Rectal smooth muscle tissue (tissue), 1 donor: ENCODE measurements around the gene FERMT3.
"Not testable (repeated sequence)": the region's sequence is repeated elsewhere in the genome, so short reads cannot be mapped to it uniquely, and the experiment has no call there.

ENCODE experiments used
- H3K27ac ChIP-seq: one replicate; pipeline ENCODE4 v1.7.0; 2013; ENCODE audit warnings: low read depth, low read length, inconsistent platforms
- H3K27me3 ChIP-seq: one replicate; pipeline ENCODE4 v1.7.0; 2013; ENCODE audit warnings: low read length; ENCODE audit not compliant: control insufficient read depth, insufficient read depth
- H3K36me3 ChIP-seq: one replicate; pipeline ENCODE4 v1.7.0; 2013; ENCODE audit warnings: low read length; ENCODE audit not compliant: control insufficient read depth, insufficient read depth
- H3K4me1 ChIP-seq: one replicate; pipeline ENCODE4 v1.7.0; 2013; ENCODE audit warnings: low read length; ENCODE audit not compliant: control insufficient read depth, insufficient read depth
- H3K4me3 ChIP-seq: one replicate; pipeline ENCODE4 v1.7.0; 2013; ENCODE audit warnings: low read length
- H3K9ac ChIP-seq: one replicate; pipeline ENCODE4 v1.7.0; 2013; ENCODE audit warnings: low read length

FERMT3 gene

GRCh38 chr11:64206457-64207255 lies at the start of gene FERMT3:
Gene FERMT3, plus strand, starts transcription at chr11:64206721. Its CDS starts 644 bp downstream, at chr11:64207365.
- peak within 1 kb of the TSS; percentile 72 for H3K4me3 ChIP-seq
- no peaks in the 10 kb centered on the region for H3K27me3 ChIP-seq
- H3K36me3 ChIP-seq = peaks cover 22% of the 10 kb centered on the region
- peak within 1 kb of the TSS; percentile 79 for H3K27ac ChIP-seq
- H3K4me1 ChIP-seq = peaks cover 3% of the 10 kb centered on the region
- H3K9ac ChIP-seq = peak within 1 kb of the TSS; percentile 57

DNA sequence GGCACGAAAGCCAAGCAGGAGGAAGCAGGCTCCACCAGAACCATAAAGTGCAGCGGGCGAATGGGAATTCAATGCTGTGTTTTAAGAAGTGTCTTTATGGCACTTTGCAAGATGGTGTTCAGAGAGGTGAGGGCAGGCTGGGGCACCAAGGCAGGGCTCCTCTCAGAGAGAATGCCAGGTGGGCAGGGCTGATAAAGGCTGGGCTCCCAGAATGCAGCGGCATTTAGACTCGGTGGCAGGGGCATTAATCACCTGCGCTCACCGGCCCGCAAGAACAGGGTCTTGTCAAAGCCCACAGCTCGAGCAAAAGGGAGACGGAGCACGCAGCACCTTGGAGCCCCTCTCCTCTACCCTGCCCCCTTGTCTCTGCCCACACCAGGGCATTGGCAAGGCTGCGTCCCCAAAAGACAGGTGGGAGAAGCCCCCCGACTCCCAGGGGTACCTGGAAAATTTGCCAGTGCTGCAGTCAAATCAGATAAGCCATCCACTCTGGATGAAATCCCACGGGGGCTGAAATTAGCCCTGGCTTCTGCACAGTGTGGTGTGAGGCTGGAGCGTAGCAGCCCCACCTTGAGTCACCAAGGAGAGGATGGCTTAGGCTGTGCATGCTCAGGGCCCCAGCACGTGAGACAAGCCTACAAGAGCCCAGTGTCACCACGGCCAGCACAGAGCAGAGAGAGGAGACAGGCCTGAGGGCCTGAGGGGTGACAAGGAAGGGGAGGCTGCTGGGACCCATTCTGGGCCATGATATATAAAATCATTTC lies 48.7 kb upstream of the FERMT3 start:
- no peaks in the 10 kb centered on the region for H3K36me3 ChIP-seq
- no peaks in the 10 kb centered on the region for H3K4me1 ChIP-seq
- H3K4me3 ChIP-seq = no peak overlapping the region
- no peak overlapping the region for H3K27ac ChIP-seq
- H3K9ac ChIP-seq = no peak overlapping the region
- H3K27me3 ChIP-seq = no peaks in the 10 kb centered on the region

- peaks cover 3% of the 10 kb centered on the region for H3K4me1 ChIP-seq
- no peaks in the 10 kb centered on the region for H3K36me3 ChIP-seq
- no peak overlapping the region for H3K27ac ChIP-seq
- H3K4me3 ChIP-seq = no peak overlapping the region
- H3K9ac ChIP-seq = no peak overlapping the region
- no peaks in the 10 kb centered on the region for H3K27me3 ChIP-seq
Observed at GRCh38 chr11:64161037-64161436, 45.5 kb upstream of the FERMT3 start.

DNA sequence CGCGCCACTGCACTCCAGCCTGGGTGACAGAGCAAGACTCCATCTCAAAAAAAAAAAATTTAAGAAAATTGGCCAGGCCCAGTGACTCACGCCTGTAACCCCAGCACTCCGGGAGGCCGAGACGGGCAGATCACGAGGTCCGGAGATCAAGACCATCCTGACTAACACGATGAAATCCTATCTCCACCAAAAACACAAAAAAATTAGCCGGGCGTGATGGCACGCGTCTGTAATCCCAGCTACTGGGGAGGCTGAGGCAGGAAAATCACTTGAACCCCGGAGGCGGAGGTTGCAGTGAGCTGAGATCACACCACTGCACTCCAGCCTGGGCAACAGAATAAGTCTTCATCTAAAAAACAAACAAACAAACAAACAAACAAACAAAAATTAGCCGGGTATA lies 43.8 kb upstream of the FERMT3 start:
- not testable (repeated sequence) for H3K27ac ChIP-seq, H3K36me3 ChIP-seq, H3K4me1 ChIP-seq, H3K27me3 ChIP-seq, H3K4me3 ChIP-seq, H3K9ac ChIP-seq

- Histone ChIP-seq H3K4me3 (no peak overlapping the region), H3K4me1 (peaks cover 3% of the 10 kb centered on the region), H3K36me3 (no peaks in the 10 kb centered on the region), H3K27ac (no peak overlapping the region), H3K27me3 (no peaks in the 10 kb centered on the region), H3K9ac (no peak overlapping the region)
Observed at GRCh38 chr11:64163951-64164350, 42.6 kb upstream of the FERMT3 start.

- Histone ChIP-seq H3K36me3 (no peaks in the 10 kb centered on the region), H3K4me1 (peaks cover 3% of the 10 kb centered on the region), H3K27ac (peak overlapping the region; percentile 45), H3K27me3 (no peaks in the 10 kb centered on the region), H3K4me3 (peak overlapping the region; percentile 80), H3K9ac (peak overlapping the region; percentile 30)
Observed at GRCh38 chr11:64164392-64165312, 41.9 kb upstream of the FERMT3 start.

- Histone ChIP-seq H3K4me1 (peaks cover 3% of the 10 kb centered on the region), H3K36me3 (no peaks in the 10 kb centered on the region), H3K9ac (peak overlapping the region; percentile 30), H3K27ac (peak overlapping the region; percentile 45), H3K27me3 (no peaks in the 10 kb centered on the region), H3K4me3 (peak overlapping the region; percentile 80)
Observed at GRCh38 chr11:64165481-64165841, 41.1 kb upstream of the FERMT3 start.

DNA sequence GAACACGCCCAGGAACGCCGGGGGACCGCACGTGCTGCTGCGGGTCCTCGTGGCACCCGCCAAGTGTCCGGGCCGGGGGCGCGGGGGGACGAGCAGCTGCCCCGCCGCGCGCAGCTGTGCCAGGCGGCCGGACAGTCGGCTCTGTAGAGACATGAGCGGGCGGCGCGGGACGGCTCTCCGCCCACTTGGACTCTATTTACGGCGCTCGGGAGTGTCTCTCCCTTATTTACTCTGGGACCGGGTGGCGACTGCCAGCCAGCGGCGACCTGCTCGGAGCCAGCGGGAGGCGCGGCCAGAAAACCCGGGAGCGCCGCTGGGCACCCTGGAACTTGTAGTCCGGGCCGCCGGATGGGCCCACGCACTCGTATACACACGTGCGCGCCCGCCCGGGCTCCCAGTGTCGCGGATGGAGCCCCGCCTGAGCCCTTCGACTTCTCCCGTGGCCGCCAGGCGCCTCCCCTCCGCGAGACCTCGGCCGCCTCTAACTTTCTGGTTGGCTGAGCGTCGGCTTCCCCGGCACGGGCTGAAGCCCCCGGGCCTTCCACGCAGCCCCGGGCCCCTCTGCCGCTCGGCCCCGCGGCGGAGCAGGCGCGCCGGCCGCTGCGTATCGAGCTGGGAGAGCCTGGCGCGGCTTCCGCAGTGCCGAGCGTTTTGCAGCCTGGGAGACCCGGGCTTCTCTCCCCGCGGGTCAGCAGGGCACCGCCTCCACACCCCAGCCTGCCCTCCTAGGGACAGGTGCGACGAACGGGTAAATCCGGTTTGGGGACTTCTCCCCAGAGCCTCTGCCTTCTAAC lies 40.5 kb upstream of the FERMT3 start, which contains the start of gene MACROD1:
Gene MACROD1, minus strand, starts transcription at position 272 of the 794 bp plus-strand sequence. Its CDS starts 119 bp downstream, at position 153.
- no peaks in the 10 kb centered on the region for H3K36me3 ChIP-seq

DNA sequence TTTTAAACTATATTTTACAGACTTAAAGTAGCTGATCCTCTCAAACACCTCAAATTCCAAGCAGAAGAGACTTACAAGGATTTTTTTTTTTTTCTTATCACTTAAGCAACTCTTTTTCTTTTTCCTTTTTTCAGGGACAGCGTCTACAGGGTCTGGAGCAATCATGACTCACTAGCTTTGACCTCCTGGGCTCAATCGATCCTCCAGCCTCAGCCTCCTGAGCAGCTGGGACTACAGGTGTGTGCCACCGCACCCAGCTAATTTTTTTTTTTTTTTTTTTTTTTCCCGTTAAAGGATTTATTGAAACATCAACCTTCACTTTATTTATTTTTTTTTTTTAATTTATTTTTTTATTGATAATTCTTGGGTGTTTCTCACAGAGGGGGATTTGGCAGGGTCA lies 36.1 kb upstream of the FERMT3 start:
- H3K4me1 ChIP-seq = no peaks in the 10 kb centered on the region
- no peak overlapping the region for H3K27ac ChIP-seq
- H3K9ac ChIP-seq = no peak overlapping the region
- H3K27me3 ChIP-seq = no peaks in the 10 kb centered on the region
- H3K4me3 ChIP-seq = no peak overlapping the region
- H3K36me3 ChIP-seq = no peaks in the 10 kb centered on the region

More for the DNA sequence above, 40.5 kb upstream of the FERMT3 start, which contains the start of gene MACROD1:
- Histone ChIP-seq H3K4me1 (peaks cover 3% of the 10 kb centered on the region), H3K9ac (peak within 1 kb of the TSS; percentile 30), H3K4me3 (peak within 1 kb of the TSS; percentile 80), H3K27ac (peak within 1 kb of the TSS; percentile 45), H3K27me3 (no peaks in the 10 kb centered on the region)

GRCh38 chr11:64173616-64174355 lies 32.7 kb upstream of the FERMT3 start:
- no peak overlapping the region for H3K9ac ChIP-seq
- no peaks in the 10 kb centered on the region for H3K27me3 ChIP-seq
- no peak overlapping the region for H3K27ac ChIP-seq
- H3K4me3 ChIP-seq = no peak overlapping the region
- H3K36me3 ChIP-seq = no peaks in the 10 kb centered on the region
- H3K4me1 ChIP-seq = no peaks in the 10 kb centered on the region

- Histone ChIP-seq H3K27ac (no peak overlapping the region), H3K4me3 (no peak overlapping the region), H3K27me3 (no peaks in the 10 kb centered on the region), H3K36me3 (no peaks in the 10 kb centered on the region), H3K9ac (no peak overlapping the region), H3K4me1 (peaks cover 13% of the 10 kb centered on the region)
Observed at GRCh38 chr11:64176751-64177150, 29.8 kb upstream of the FERMT3 start.
